Uterus (tissue), 4 donors: ENCODE data around the gene IL21R. TPM values are rescaled to one million over a fixed set of nuclear protein-coding genes. Genes with fewer than 3 reads are reported as not detected.

Source experiments
- DNase-seq, 2 donors: peaks; one replicate each; pipeline ENCODE4 v3.0.0-alpha.2; 2019 to 2020
- H3K27ac ChIP-seq, 2 donors: fragments of 200-600 bp; sonication (generic); 1 replicate in 1 of 2; 2 replicates in 1 of 2; pipeline ENCODE4 v1.5.1; 2016 to 2018
- H3K27me3 ChIP-seq, 2 donors: fragments of 200-600 bp; sonication (generic); one replicate each; pipeline ENCODE4 v1.5.1; 2018 to 2019; ENCODE audit warnings: control low read depth in 1 of 2
- H3K36me3 ChIP-seq, 2 donors: fragments of 200-600 bp; sonication (generic); one replicate each; pipeline ENCODE4 v1.5.1; 2019; ENCODE audit warnings: control low read depth in 1 of 2
- H3K4me1 ChIP-seq, 2 donors: fragments of 200-600 bp; sonication (generic); one replicate each; pipeline ENCODE4 v1.5.1; 2018 to 2019; ENCODE audit warnings: control low read depth in 1 of 2
- H3K4me3 ChIP-seq, 2 donors: fragments of 200-600 bp; sonication (generic); 1 replicate in 1 of 2; 2 replicates in 1 of 2; pipeline ENCODE4 v1.5.1; 2018 to 2019; ENCODE audit warnings: mild to moderate bottlenecking in 1 of 2
- H3K9me3 ChIP-seq, 2 donors: fragments of 200-600 bp; sonication (generic); one replicate each; pipeline ENCODE4 v1.5.1; 2019; ENCODE audit warnings: control low read depth in 1 of 2
- CTCF ChIP-seq, 4 experiments: fragments of 200-600 bp in 2 of 4; fragments of 450-650 bp in 2 of 4; sonication (generic) in 2 of 4; IDR thresholded peaks; one replicate each; pipeline ENCODE4 v1.5.1; 2016 to 2019; ENCODE audit warnings: antibody characterized with exemption in 4 of 4, mild to moderate bottlenecking in 2 of 4, moderate library complexity in 1 of 4
- POLR2A ChIP-seq, 2 donors: fragments of 450-650 bp; IDR thresholded peaks; one replicate each; pipeline ENCODE4 v1.6.1; 2016; ENCODE audit warnings: antibody characterized with exemption in 2 of 2, mild to moderate bottlenecking in 1 of 2, moderate library complexity in 1 of 2
- intact Hi-C: fragments of 100-400 bp; cut with DNase I; formaldehyde crosslinking; loops from one replicate; pipeline ENCODE4 v1.15.1; 2023; ENCODE audit warnings: low total_unique reads
- total RNA-seq, 4 donors: library from RNA; depleted of rRNA in 3 of 4; stranded (reverse); fragments of >200 nt in 3 of 4; gene quantifications; one replicate each; pipeline versions ENCODE4 v1.1.0 to v1.2.4, GENCODE V29; 2014 to 2023
- donor health status: DM: yes; HTN: yes; CAD: no.

IL21R gene
- total RNA-seq, 4 donors from 2014 or later = 0.21 to 0.46 TPM; not detected in 2

DNA sequence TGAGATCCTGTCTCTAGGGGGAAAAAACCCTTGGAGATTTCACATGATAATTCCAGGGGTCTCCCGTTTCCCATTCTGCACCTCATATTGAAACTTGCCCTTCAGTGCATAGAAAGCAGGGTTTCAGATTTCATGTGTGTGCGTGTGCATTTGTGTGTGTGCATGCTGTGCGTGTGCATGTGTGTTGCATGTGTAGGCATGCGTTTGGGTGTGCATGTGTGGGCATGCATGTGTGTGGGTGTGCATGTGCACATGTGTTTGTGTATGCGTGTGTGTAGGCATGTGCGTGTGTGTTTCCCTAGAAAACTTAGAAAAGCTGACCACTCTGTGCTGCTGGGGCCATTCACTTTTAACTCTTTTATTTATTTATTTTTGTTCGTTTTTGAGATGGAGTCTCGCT is 40.0 kb downstream of the IL21R start:
- intact Hi-C loops = no loop called here
- H3K27me3 ChIP-seq = no peaks in the 10 kb centered on the region
- H3K36me3 ChIP-seq = no peaks in the 10 kb centered on the region
- H3K4me3 ChIP-seq = no peak overlapping the region
- no peak for DNase-seq
- H3K4me1 ChIP-seq = no peaks in the 10 kb centered on the region
- TF ChIP-seq CTCF (IDR thresholded peaks at IDR 0.05) (no peak), POLR2A (IDR thresholded peaks at IDR 0.05) (no peak)
- H3K27ac ChIP-seq = no peak overlapping the region
- peaks cover 0 to 10% of the 10 kb centered on the region in 2 donors for H3K9me3 ChIP-seq

GRCh38 chr16:27444015-27444414 is 42.0 kb downstream of the IL21R start:
- TF ChIP-seq POLR2A (IDR thresholded peaks at IDR 0.05) = no peak
- TF ChIP-seq CTCF (IDR thresholded peaks at IDR 0.05) = no peak
- H3K27me3 ChIP-seq = no peaks in the 10 kb centered on the region
- no peak overlapping the region for H3K27ac ChIP-seq
- DNase-seq = no peak
- peaks cover 0 to 10% of the 10 kb centered on the region in 2 donors for H3K9me3 ChIP-seq
- no peaks in the 10 kb centered on the region for H3K4me1 ChIP-seq
- no peak overlapping the region for H3K4me3 ChIP-seq
- intact Hi-C loops = no loop called here
- H3K36me3 ChIP-seq = no peaks in the 10 kb centered on the region

- DNase-seq = no peak
- H3K9me3 ChIP-seq = peaks cover 0 to 10% of the 10 kb centered on the region in 2 donors
- TF ChIP-seq CTCF (IDR thresholded peaks at IDR 0.05) (no peak), POLR2A (IDR thresholded peaks at IDR 0.05) (no peak)
- H3K36me3 ChIP-seq = no peaks in the 10 kb centered on the region
- H3K27ac ChIP-seq = no peak overlapping the region
- no peak overlapping the region for H3K4me3 ChIP-seq
- no peaks in the 10 kb centered on the region for H3K27me3 ChIP-seq
- H3K4me1 ChIP-seq = no peaks in the 10 kb centered on the region
- intact Hi-C loops = no loop called here
These were observed 42.5 kb downstream of the IL21R start for GRCh38 chr16:27444470-27444869.

DNA sequence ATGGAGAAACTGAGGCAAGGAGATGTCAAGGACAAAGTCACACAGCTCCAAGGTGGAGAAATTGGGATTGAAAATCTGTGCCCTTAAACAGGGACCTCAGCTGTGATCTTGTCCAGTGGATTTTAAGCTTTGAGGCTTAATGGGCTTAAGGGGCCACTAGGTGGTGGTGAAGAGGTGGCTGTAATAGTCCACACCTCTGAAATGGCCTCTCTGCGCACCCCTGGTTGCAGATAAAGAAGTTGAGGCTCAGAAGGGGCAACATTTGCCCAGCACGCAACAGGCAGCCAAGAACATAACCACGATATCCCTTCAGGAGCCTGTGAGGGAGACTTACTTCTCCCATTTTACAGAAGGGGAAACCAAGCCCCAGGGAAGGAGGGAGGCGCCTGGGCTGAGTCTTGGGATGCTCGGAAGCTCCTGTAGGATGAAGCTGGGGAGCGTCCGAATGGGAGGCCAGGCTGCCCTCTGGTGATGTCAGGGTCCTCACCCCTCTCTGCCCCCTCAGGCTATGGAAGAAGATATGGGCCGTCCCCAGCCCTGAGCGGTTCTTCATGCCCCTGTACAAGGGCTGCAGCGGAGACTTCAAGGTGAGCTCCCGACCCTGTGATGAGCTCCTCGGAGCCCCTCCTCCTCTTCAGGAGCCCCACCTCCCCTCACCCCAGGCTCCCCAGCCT is 43.7 kb downstream of the IL21R start:
- no peak for TF ChIP-seq POLR2A (IDR thresholded peaks at IDR 0.05)
- no peak for TF ChIP-seq CTCF (IDR thresholded peaks at IDR 0.05)
- Histone ChIP-seq H3K27ac (no peak overlapping the region), H3K27me3 (peaks cover 0 to 5% of the 10 kb centered on the region in 2 donors), H3K36me3 (no peaks in the 10 kb centered on the region), H3K9me3 (peaks cover 0 to 10% of the 10 kb centered on the region in 2 donors), H3K4me1 (no peaks in the 10 kb centered on the region), H3K4me3 (no peak overlapping the region)
- DNase-seq = no peak
- intact Hi-C loops = no loop called here

DNA sequence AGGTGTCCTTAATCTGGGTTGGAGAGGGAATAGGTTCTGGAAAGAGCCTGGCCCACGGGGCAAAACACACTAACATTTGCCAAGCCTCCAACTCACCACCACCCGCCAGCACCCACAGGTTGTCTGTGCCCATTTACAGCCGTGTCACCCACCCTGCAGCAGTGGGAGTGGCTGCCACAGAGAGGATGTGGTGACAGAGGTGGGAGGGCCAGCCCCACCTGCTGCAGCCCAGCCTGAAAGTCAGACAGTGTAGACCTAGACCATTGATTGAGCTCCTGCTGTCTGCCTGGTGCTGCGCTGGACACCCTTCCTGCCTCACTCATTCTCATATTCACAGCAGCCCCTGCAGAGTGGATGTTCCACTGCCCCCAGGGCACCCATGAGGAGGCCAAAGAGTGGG is 44.7 kb downstream of the IL21R start:
- peaks cover 0 to 10% of the 10 kb centered on the region in 2 donors for H3K9me3 ChIP-seq

More for the DNA sequence above, 44.7 kb downstream of the IL21R start:
- peaks cover 0 to 6% of the 10 kb centered on the region in 2 donors for H3K27me3 ChIP-seq
- intact Hi-C loops = no loop called here
- no peak for DNase-seq
- no peaks in the 10 kb centered on the region for H3K36me3 ChIP-seq
- TF ChIP-seq CTCF (IDR thresholded peaks at IDR 0.05) = no peak
- no peak for TF ChIP-seq POLR2A (IDR thresholded peaks at IDR 0.05)
- no peak overlapping the region for H3K4me3 ChIP-seq
- no peak overlapping the region for H3K27ac ChIP-seq
- no peaks in the 10 kb centered on the region for H3K4me1 ChIP-seq
